ENCODE measurements around the gene SLC10A2.
A peak's percentile ranks its signal among the peaks of the same experiment; 100 is the strongest.

SLC10A2 gene

DNA sequence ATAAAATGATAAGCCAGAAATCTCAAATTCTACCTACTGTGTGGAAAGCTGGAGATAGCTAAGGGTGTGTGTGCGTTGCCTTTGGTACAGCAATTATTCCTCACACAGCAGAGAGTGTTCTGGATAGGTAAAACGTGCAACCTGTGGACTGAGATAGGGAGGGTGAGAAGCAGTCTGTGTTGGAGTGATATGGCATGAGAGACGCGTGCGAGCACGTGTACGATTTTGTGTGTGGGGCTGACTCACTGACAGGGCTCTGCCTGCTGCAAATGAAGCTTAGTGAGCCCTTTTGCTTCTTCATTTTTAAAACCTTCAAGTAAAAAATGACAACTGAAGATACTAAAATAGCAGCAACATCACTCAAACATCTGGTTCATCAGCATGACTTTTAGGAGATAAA, 35.7 kb upstream of the SLC10A2 start:
- no peak for DNase-seq (ENCODE audit: low spot score)
- Histone ChIP-seq H3K4me3 (ENCODE audit: severe bottlenecking) (no peak overlapping the region), H3K27ac (ENCODE audit: poor library complexity, severe bottlenecking) (no peak overlapping the region), H3K4me1 (ENCODE audit: insufficient read depth, poor library complexity, severe bottlenecking) (peaks cover 9% of the 10 kb centered on the region), H3K27me3 (ENCODE audit: insufficient read depth, poor library complexity, severe bottlenecking) (no peaks in the 10 kb centered on the region), H3K9me3 (ENCODE audit: severe bottlenecking) (no peaks in the 10 kb centered on the region), H3K36me3 (ENCODE audit: low read depth) (no peaks in the 10 kb centered on the region)
- no peak for ATAC-seq (ENCODE audit: low read depth)
- TF ChIP-seq, protein P1, sequence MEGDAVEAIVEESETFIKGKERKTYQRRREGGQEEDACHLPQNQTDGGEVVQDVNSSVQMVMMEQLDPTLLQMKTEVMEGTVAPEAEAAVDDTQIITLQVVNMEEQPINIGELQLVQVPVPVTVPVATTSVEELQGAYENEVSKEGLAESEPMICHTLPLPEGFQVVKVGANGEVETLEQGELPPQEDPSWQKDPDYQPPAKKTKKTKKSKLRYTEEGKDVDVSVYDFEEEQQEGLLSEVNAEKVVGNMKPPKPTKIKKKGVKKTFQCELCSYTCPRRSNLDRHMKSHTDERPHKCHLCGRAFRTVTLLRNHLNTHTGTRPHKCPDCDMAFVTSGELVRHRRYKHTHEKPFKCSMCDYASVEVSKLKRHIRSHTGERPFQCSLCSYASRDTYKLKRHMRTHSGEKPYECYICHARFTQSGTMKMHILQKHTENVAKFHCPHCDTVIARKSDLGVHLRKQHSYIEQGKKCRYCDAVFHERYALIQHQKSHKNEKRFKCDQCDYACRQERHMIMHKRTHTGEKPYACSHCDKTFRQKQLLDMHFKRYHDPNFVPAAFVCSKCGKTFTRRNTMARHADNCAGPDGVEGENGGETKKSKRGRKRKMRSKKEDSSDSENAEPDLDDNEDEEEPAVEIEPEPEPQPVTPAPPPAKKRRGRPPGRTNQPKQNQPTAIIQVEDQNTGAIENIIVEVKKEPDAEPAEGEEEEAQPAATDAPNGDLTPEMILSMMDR (IDR thresholded peaks at IDR 0.05; ENCODE audit: poor library complexity, severe bottlenecking): no peak

DNA sequence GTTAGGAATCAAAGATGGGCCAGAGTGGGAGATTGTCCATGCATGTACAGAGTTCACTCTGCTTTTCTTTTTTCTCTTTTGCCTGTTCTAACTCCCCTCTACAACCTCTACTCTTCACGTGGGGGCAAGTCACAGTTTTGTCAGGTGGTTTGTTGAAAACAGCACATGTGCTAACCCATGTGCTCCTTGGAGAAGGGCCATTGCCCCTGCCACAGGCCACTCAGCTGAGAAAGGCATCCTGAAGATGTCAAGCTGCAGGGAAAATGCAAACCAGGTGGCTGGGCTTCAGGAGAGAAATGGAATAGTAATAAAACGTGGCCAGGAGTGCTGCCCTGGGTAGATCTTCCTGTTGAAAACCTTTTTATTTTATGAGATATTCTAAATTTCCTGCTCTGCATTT, 35.3 kb upstream of the SLC10A2 start:
- ATAC-seq (ENCODE audit: low read depth) (no peak), DNase-seq (ENCODE audit: low spot score) (no peak)
- H3K27me3 ChIP-seq (ENCODE audit: insufficient read depth, poor library complexity, severe bottlenecking): no peaks in the 10 kb centered on the region
- H3K27ac ChIP-seq (ENCODE audit: poor library complexity, severe bottlenecking): no peak overlapping the region
- no peak overlapping the region for H3K4me3 ChIP-seq (ENCODE audit: severe bottlenecking)
- TF ChIP-seq, protein P1 (IDR thresholded peaks at IDR 0.05; ENCODE audit: poor library complexity, severe bottlenecking): no peak
- no peaks in the 10 kb centered on the region for H3K36me3 ChIP-seq (ENCODE audit: low read depth)
- H3K4me1 ChIP-seq (ENCODE audit: insufficient read depth, poor library complexity, severe bottlenecking): peaks cover 9% of the 10 kb centered on the region
- H3K9me3 ChIP-seq (ENCODE audit: severe bottlenecking): no peaks in the 10 kb centered on the region

DNA sequence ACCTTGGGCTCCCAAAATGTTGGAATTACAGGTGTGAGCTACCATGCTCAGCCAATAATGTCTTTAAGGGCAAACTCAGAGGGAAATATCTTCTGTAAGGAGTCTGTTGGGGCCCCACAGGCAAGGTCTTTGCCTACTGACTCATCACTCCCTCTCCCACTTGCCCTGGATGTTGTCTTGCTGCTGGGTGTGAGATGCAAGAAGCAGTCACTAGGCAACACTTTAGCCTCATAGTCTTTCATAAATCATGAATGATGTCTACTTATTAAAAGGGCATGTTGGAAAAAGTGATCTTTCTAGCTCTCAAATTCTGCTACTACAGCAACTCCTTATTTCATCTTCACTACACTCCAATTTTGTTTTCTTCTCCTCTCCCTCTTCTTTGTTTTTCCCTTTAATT, 34.6 kb upstream of the SLC10A2 start:
- Histone ChIP-seq H3K4me1 (ENCODE audit: insufficient read depth, poor library complexity, severe bottlenecking) (peaks cover 9% of the 10 kb centered on the region), H3K27ac (ENCODE audit: poor library complexity, severe bottlenecking) (no peak overlapping the region), H3K36me3 (ENCODE audit: low read depth) (no peaks in the 10 kb centered on the region), H3K4me3 (ENCODE audit: severe bottlenecking) (no peak overlapping the region), H3K27me3 (ENCODE audit: insufficient read depth, poor library complexity, severe bottlenecking) (no peaks in the 10 kb centered on the region), H3K9me3 (ENCODE audit: severe bottlenecking) (no peaks in the 10 kb centered on the region)
- DNase-seq (ENCODE audit: low spot score) (no peak), ATAC-seq (ENCODE audit: low read depth) (0 out of 3 replicates have a peak, but pooled peaks have one; percentile 42)
- TF ChIP-seq, protein P1 (IDR thresholded peaks at IDR 0.05; ENCODE audit: poor library complexity, severe bottlenecking): no peak

DNA sequence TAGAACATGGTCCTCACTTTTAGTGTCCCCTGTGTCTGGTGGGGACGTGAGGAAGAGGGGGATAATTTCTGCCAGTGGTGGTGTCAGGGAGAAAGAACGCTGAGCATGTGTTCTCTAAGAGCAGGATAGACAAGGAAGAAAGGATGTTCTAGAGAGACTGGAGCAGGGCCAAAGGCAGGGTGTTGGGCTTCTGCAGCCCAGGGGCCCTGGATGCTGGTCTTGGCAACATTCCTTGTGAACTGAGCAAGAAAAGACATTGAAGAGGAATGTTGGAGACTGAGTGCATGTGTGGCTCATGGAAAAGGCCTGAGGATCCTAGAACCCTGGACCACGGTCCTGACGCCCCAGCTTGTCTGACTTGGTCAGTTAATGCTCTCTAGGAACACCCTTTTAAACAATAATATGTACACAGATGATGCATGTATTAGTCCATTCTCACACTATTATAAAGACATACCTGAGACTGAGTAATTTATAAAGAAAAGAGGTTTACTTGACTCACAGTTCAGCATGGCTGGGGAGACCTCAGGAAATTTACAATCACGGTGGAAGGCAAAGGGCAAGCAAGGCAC, 33.6 kb upstream of the SLC10A2 start:
- Histone ChIP-seq H3K27ac (ENCODE audit: poor library complexity, severe bottlenecking) (peak overlapping the region; percentile 16), H3K9me3 (ENCODE audit: severe bottlenecking) (no peaks in the 10 kb centered on the region), H3K27me3 (ENCODE audit: insufficient read depth, poor library complexity, severe bottlenecking) (no peaks in the 10 kb centered on the region), H3K4me1 (ENCODE audit: insufficient read depth, poor library complexity, severe bottlenecking) (peaks cover 9% of the 10 kb centered on the region), H3K4me3 (ENCODE audit: severe bottlenecking) (no peak overlapping the region), H3K36me3 (ENCODE audit: low read depth) (no peaks in the 10 kb centered on the region)
- TF ChIP-seq, protein P1 (IDR thresholded peaks at IDR 0.05; ENCODE audit: poor library complexity, severe bottlenecking): no peak
- DNase-seq (ENCODE audit: low spot score) (no peak), ATAC-seq (ENCODE audit: low read depth) (peak; percentile 80)

DNA sequence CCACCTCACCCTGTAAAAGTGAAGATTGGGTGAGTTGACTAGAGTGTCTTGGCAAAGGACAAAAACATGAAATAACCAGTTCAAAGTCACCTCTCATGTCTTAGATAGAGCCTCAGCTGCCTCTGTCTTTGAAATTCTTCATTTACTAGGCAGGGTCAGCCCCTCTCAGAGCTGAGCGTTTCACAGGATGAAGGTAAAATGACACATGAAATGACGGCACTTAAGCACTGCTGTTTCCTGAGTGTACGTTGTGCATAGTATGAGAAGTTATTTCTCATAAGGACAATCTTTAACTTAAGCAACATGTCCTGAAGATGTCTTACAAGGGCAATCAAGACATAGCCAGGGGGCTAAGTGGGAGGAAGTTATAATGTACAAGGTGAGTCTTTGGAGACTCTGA, 32.3 kb upstream of the SLC10A2 start:
- DNase-seq (ENCODE audit: low spot score) (no peak), ATAC-seq (ENCODE audit: low read depth) (no peak)
- H3K9me3 ChIP-seq (ENCODE audit: severe bottlenecking): no peaks in the 10 kb centered on the region
- H3K27ac ChIP-seq (ENCODE audit: poor library complexity, severe bottlenecking): no peak overlapping the region
- H3K4me3 ChIP-seq (ENCODE audit: severe bottlenecking): no peak overlapping the region
- H3K27me3 ChIP-seq (ENCODE audit: insufficient read depth, poor library complexity, severe bottlenecking): no peaks in the 10 kb centered on the region
- TF ChIP-seq, protein P1 (IDR thresholded peaks at IDR 0.05; ENCODE audit: poor library complexity, severe bottlenecking): no peak
- no peaks in the 10 kb centered on the region for H3K36me3 ChIP-seq (ENCODE audit: low read depth)
- H3K4me1 ChIP-seq (ENCODE audit: insufficient read depth, poor library complexity, severe bottlenecking): peaks cover 9% of the 10 kb centered on the region

Measured in RWPE2 (cell line).